Right forelimb (tissue), 1 donor: ENCODE measurements around the gene PGBD1.
A peak's percentile ranks its signal among the peaks of the same experiment; 100 is the strongest.

Experiments
- DNase-seq: peaks from one replicate; pipeline ENCODE4 v3.0.0-alpha.2; 2018

The PGBD1 gene

GRCh38 chr6:28281288-28282064, at the start of gene PGBD1:
TSS of gene PGBD1 (plus strand) at chr6:28281572. CDS start at chr6:28283814, 2,242 bp downstream.
- DNase-seq = peak; percentile 84

GRCh38 chr6:28232785-28233184, 48.6 kb upstream of the PGBD1 start:
- DNase-seq = no peak

- DNase-seq = no peak
Observed at GRCh38 chr6:28235912-28236452, 45.4 kb upstream of the PGBD1 start.

GRCh38 chr6:28239636-28240035, 41.7 kb upstream of the PGBD1 start:
- no peak for DNase-seq

GRCh38 chr6:28240471-28240870, 40.9 kb upstream of the PGBD1 start:
- no peak for DNase-seq

- DNase-seq = no peak
Observed at GRCh38 chr6:28243946-28244345, 37.4 kb upstream of the PGBD1 start.

GRCh38 chr6:28245206-28245941, 36.0 kb upstream of the PGBD1 start:
- DNase-seq = no peak

- no peak for DNase-seq
Observed at GRCh38 chr6:28248916-28249315, 32.5 kb upstream of the PGBD1 start.

- DNase-seq = no peak
Observed at GRCh38 chr6:28250747-28251146, 30.6 kb upstream of the PGBD1 start.

GRCh38 chr6:28251661-28252008, 29.7 kb upstream of the PGBD1 start:
- peak; percentile 46 for DNase-seq

GRCh38 chr6:28252009-28252975, 29.1 kb upstream of the PGBD1 start, which contains the start of gene ZKSCAN4:
TSS of gene ZKSCAN4 (minus strand) at chr6:28252269. CDS start at chr6:28251980, 289 bp downstream.
- DNase-seq = peak; percentile 83

- no peak for DNase-seq
Observed at GRCh38 chr6:28254121-28254519, 27.3 kb upstream of the PGBD1 start.

- no peak for DNase-seq
Observed at GRCh38 chr6:28257042-28257441, 24.3 kb upstream of the PGBD1 start.

GRCh38 chr6:28258877-28259777, 22.2 kb upstream of the PGBD1 start, which contains the start of gene NKAPL:
TSS of gene NKAPL (plus strand) at chr6:28259297. CDS start at chr6:28259372, 75 bp downstream.
- DNase-seq = peak; percentile 79

GRCh38 chr6:28263922-28264321, 17.4 kb upstream of the PGBD1 start:
- no peak for DNase-seq

GRCh38 chr6:28264834-28265401, 16.5 kb upstream of the PGBD1 start:
- no peak for DNase-seq

GRCh38 chr6:28266563-28266961, 14.8 kb upstream of the PGBD1 start:
- DNase-seq = no peak

- DNase-seq = peak; percentile 90
Observed at GRCh38 chr6:28266962-28267694, 14.2 kb upstream of the PGBD1 start, which contains the start of gene ZSCAN26. TSS of gene ZSCAN26 (plus strand) at chr6:28267143. CDS start at chr6:28271920, 4,777 bp downstream.

GRCh38 chr6:28267695-28268059, 13.7 kb upstream of the PGBD1 start:
- no peak for DNase-seq

GRCh38 chr6:28269492-28269891, 11.9 kb upstream of the PGBD1 start:
- no peak for DNase-seq
